GM19328 (cell line): ENCODE data around the gene RAB3IL1.

Source experiments
- ATAC-seq: cut with Tn5 transposase; IDR thresholded peaks from one replicate; pipeline ENCODE4 v1.9.1; 2021; ENCODE audit warnings: mild to moderate bottlenecking, moderate library complexity; ENCODE audit not compliant: unreplicated experiment

Gene RAB3IL1

GRCh38 chr11:61869429-61869707 lies 48.0 kb downstream of the RAB3IL1 start:
- ATAC-seq, result no peak

- ATAC-seq, result no peak
Measured at GRCh38 chr11:61868571-61869428, 48.6 kb downstream of the RAB3IL1 start.

- no peak for ATAC-seq
Measured at GRCh38 chr11:61866958-61867343, 50.4 kb downstream of the RAB3IL1 start.

- ATAC-seq, result no peak
Measured at GRCh38 chr11:61866231-61866957, 51.0 kb downstream of the RAB3IL1 start.

- no peak for ATAC-seq
Measured at GRCh38 chr11:61864814-61865775, 52.3 kb downstream of the RAB3IL1 start.

- ATAC-seq, result no peak
Measured at GRCh38 chr11:61863548-61864081, 53.8 kb downstream of the RAB3IL1 start.

GRCh38 chr11:61862714-61863547 lies 54.4 kb downstream of the RAB3IL1 start:
- no peak for ATAC-seq

- ATAC-seq, result no peak
Measured at GRCh38 chr11:61861634-61862033, 55.7 kb downstream of the RAB3IL1 start.

- ATAC-seq, result no peak
Measured at GRCh38 chr11:61860054-61860903, 57.1 kb downstream of the RAB3IL1 start.

GRCh38 chr11:61855939-61856680 lies 61.3 kb downstream of the RAB3IL1 start:
- ATAC-seq, result no peak

GRCh38 chr11:61854966-61855714 lies 62.2 kb downstream of the RAB3IL1 start:
- no peak for ATAC-seq

- ATAC-seq, result no peak
Measured at GRCh38 chr11:61854206-61854895, 63.0 kb downstream of the RAB3IL1 start.

GRCh38 chr11:61853698-61854169 lies 63.6 kb downstream of the RAB3IL1 start:
- ATAC-seq, result no peak

GRCh38 chr11:61851900-61852295 lies 65.5 kb downstream of the RAB3IL1 start:
- no peak for ATAC-seq

GRCh38 chr11:61851113-61851899 lies 66.1 kb downstream of the RAB3IL1 start:
- no peak for ATAC-seq

GRCh38 chr11:61850687-61851086 lies 66.7 kb downstream of the RAB3IL1 start:
- no peak for ATAC-seq
